K562 (cell line): ENCODE data around the gene HOXB5. TPM values are rescaled to one million over a fixed set of nuclear protein-coding genes. Genes with fewer than 3 reads are reported as not detected.

ENCODE experiments used
- AFF1 ChIP-seq, 2 experiments: fragments of 450-650 bp; IDR thresholded peaks; 2 replicates each; pipeline ENCODE4 v1.6.1; 2018; ENCODE audit warnings: mild to moderate bottlenecking in 2 of 2, low read depth in 1 of 2; ENCODE audit not compliant: partially characterized antibody in 2 of 2
- ARNT ChIP-seq, 2 experiments: fragments of 450-650 bp; IDR thresholded peaks; 2 replicates each; pipeline ENCODE4 v1.6.1; 2016; ENCODE audit warnings: mild to moderate bottlenecking in 1 of 2
- CEBPG ChIP-seq, 3 experiments: fragments of 200-800 bp in 1 of 3; sonication (Bioruptor generic) in 1 of 3; sonication (generic) in 1 of 3; formaldehyde crosslinking in 1 of 3; IDR thresholded peaks in 2 of 3; conservative IDR thresholded peaks in 1 of 3; 2 replicates each; pipeline versions ENCODE4 v1.6.1 to v1.8.0; 2016 to 2022; ENCODE audit warnings: missing compliant biosample characterization in 2 of 3, missing genetic modification characterization in 2 of 3, mild to moderate bottlenecking in 1 of 3, missing genetic modification reagents in 1 of 3
- CTBP1 ChIP-seq: fragments of 450-650 bp; IDR thresholded peaks from 2 replicates; pipeline ENCODE4 v1.6.1; 2016; ENCODE audit warnings: borderline replicate concordance
- CTCF ChIP-seq, 3 experiments: IDR thresholded peaks in 2 of 3; conservative IDR thresholded peaks in 1 of 3; 2 replicates each; pipeline ENCODE4 v1.5.1; 2011 to 2012; ENCODE audit warnings: low read length in 3 of 3, mild to moderate bottlenecking in 3 of 3, control low read depth in 2 of 3, improper control_type of control experiment in 1 of 3, inconsistent platforms in 1 of 3, low read depth in 1 of 3, mixed read lengths in 1 of 3, moderate library complexity in 1 of 3; ENCODE audit not compliant: insufficient read depth in 2 of 3
- EP400 ChIP-seq: fragments of 450-650 bp; IDR thresholded peaks from 2 replicates; pipeline ENCODE4 v1.6.1; 2017; ENCODE audit warnings: antibody characterized with exemption, mild to moderate bottlenecking, moderate library complexity
- L3MBTL2 ChIP-seq: fragments of 450-650 bp; IDR thresholded peaks from 2 replicates; pipeline ENCODE4 v1.6.1; 2016; ENCODE audit warnings: mild to moderate bottlenecking, moderate library complexity
- LCOR ChIP-seq: sonication (generic); formaldehyde crosslinking; IDR thresholded peaks from 2 replicates; pipeline ENCODE4 v1.8.0; 2022; ENCODE audit warnings: mild to moderate bottlenecking, missing genetic modification reagents
- MEIS2 ChIP-seq: fragments of 450-650 bp; IDR thresholded peaks from 2 replicates; pipeline ENCODE4 v1.6.1; 2014; ENCODE audit warnings: mild to moderate bottlenecking; ENCODE audit not compliant: partially characterized antibody
- NR3C1 ChIP-seq: sonication (generic); formaldehyde crosslinking; IDR thresholded peaks from 2 replicates; pipeline ENCODE4 v1.8.1; 2022; ENCODE audit warnings: missing genetic modification reagents
- PHTF2 ChIP-seq: fragments of 250-450 bp; sonication (Bioruptor Pico); IDR thresholded peaks from 2 replicates; pipeline ENCODE4 v1.5.0; 2021; ENCODE audit warnings: mild to moderate bottlenecking
- PREB ChIP-seq: sonication (generic); formaldehyde crosslinking; IDR thresholded peaks from 2 replicates; pipeline ENCODE4 v1.8.1; 2023; ENCODE audit warnings: mild to moderate bottlenecking, missing genetic modification reagents
- SMARCA5 ChIP-seq: fragments of 450-650 bp; IDR thresholded peaks from 2 replicates; pipeline ENCODE4 v1.6.1; 2016
- UBTF ChIP-seq, 2 experiments: IDR thresholded peaks; 2 replicates each; pipeline ENCODE4 v1.6.1; 2012; ENCODE audit warnings: improper control_type of control experiment in 2 of 2, low read depth in 2 of 2, low read length in 2 of 2, borderline replicate concordance in 1 of 2
- ZNF146 ChIP-seq: IDR thresholded peaks from one replicate; pipeline ENCODE4 v1.6.1; 2018; ENCODE audit warnings: missing compliant biosample characterization; ENCODE audit not compliant: unreplicated experiment
- ZNF655 ChIP-seq: fragments of 250-450 bp; sonication (Bioruptor Pico); IDR thresholded peaks from 2 replicates; pipeline ENCODE4 v1.5.0; 2021
- polyA plus RNA-seq, 8 experiments: library from polyadenylated mRNA; depleted of rRNA in 4 of 8; stranded (reverse) in 5 of 8; unstranded in 3 of 8; fragments of >200 nt; fragmentation: Nextera tagmentation in 2 of 8; fragmentation: Illumina TruSeq in 1 of 8; extraction: Ambion mirVana in 2 of 8; extraction: Trizol in 1 of 8; gene quantifications; 2 replicates each; pipeline versions ENCODE4 v1.2.1 to v1.2.3, GENCODE V29; 2011 to 2014; ENCODE audit warnings: inconsistent platforms in 1 of 8, missing spikeins in 1 of 8
- total RNA-seq, 7 experiments: library from RNA; depleted of rRNA in 6 of 7; stranded (reverse); fragments of >200 nt in 6 of 7; fragmentation: Illumina TruSeq in 2 of 7; extraction: Trizol in 2 of 7; gene quantifications; 2 replicates each; pipeline versions ENCODE4 v1.2.1 to v1.2.3, GENCODE V29; 2011 to 2021; ENCODE audit warnings: low replicate concordance in 1 of 7

HOXB5 gene
- total and polyA plus RNA-seq, 9 of the 15 experiments (the other 6 are each of a cell fraction or from before 2014, with no cell fraction given): 0.24 to 2.7 (median 0.65) TPM

GRCh38 chr17:48618256-48618896 lies 24.8 kb upstream of the HOXB5 start (continued):
- TF ChIP-seq NR3C1 (CRISPR knock-in tag): no peak
- no peak for TF ChIP-seq L3MBTL2
- TF ChIP-seq ZNF655 (CRISPR knock-in tag): no peak
- peak; percentile 96 to 97 (median 96) for TF ChIP-seq CTCF (IDR thresholded peaks at IDR 0.05 in 2 of 3, conservative IDR thresholded peaks at IDR 0.05 in 1 of 3; ENCODE audit: insufficient read depth in 2 of 3, low read depth in 1 of 3, low read length in 3 of 3)
- no peak for TF ChIP-seq ARNT (IDR thresholded peaks at IDR 0.05)
- TF ChIP-seq CTBP1: peak; percentile 55; the same call in 1 of the 2 replicates
- TF ChIP-seq ZNF146 (CRISPR knock-in tag): no peak
- TF ChIP-seq SMARCA5: no peak
- TF ChIP-seq EP400: peak; percentile 7; the same call in 1 of the 2 replicates
- TF ChIP-seq MEIS2: peak; percentile 40
- peak; percentile 32 to 84; a peak in 1 of 4 replicates for TF ChIP-seq UBTF (IDR thresholded peaks at IDR 0.05; ENCODE audit: borderline replicate concordance in 1 of 2, low read depth in 2 of 2, low read length in 2 of 2)
- no peak for TF ChIP-seq PHTF2 (CRISPR knock-in tag)
- no peak for TF ChIP-seq PREB (CRISPR knock-in tag)
- no peak for TF ChIP-seq CEBPG (CRISPR knock-in tag; IDR thresholded peaks at IDR 0.05)
- TF ChIP-seq CEBPG (tag; conservative IDR thresholded peaks at IDR 0.05 in 1 of 2, IDR thresholded peaks at IDR 0.05 in 1 of 2): no peak
- no peak for TF ChIP-seq LCOR
- no peak for TF ChIP-seq AFF1 (IDR thresholded peaks at IDR 0.05; ENCODE audit: low read depth in 1 of 2, partially characterized antibody in 2 of 2)
